Mesodermal cell (in vitro differentiated cells): Measurements from ENCODE around the gene CD58.

ENCODE experiments used
- H3K27ac ChIP-seq: 2 replicates; pipeline ENCODE4 v1.7.0; 2013; ENCODE audit warnings: mild to moderate bottlenecking, low read depth, low read length, moderate library complexity; ENCODE audit not compliant: severe bottlenecking
- H3K36me3 ChIP-seq: 2 replicates; pipeline ENCODE4 v1.7.1; 2013; ENCODE audit warnings: mild to moderate bottlenecking, low read length, moderate library complexity; ENCODE audit not compliant: control insufficient read depth, insufficient read depth
- H3K4me1 ChIP-seq: one replicate; pipeline ENCODE4 v1.7.1; 2013; ENCODE audit warnings: mild to moderate bottlenecking, low read length; ENCODE audit not compliant: insufficient read depth, control insufficient read depth, poor library complexity, severe bottlenecking
- H3K4me3 ChIP-seq: 2 replicates; pipeline ENCODE4 v1.7.0; 2013; ENCODE audit warnings: low read length, control low read depth, mild to moderate bottlenecking; ENCODE audit not compliant: insufficient read depth, poor library complexity, severe bottlenecking; ENCODE audit errors: extremely low read depth
- H3K9me3 ChIP-seq: 2 replicates; pipeline ENCODE4 v1.7.1; 2013; ENCODE audit warnings: mild to moderate bottlenecking, low read length, moderate library complexity; ENCODE audit not compliant: control insufficient read depth
- WGBS, 2 experiments: methylation state at CpG; one replicate each; pipeline ENCODE4 v1.1.5; 2013; ENCODE audit warnings: missing lambda C conversion rate in 2 of 2; ENCODE audit not compliant: insufficient coverage in 2 of 2; 5-methylcytosine and 5-hydroxymethylcytosine counted together

The CD58 gene

GRCh38 chr1:116537040-116537831, 33.6 kb downstream of the CD58 start:
- H3K4me3 ChIP-seq = no peak overlapping the region
- no peaks in the 10 kb centered on the region for H3K9me3 ChIP-seq
- H3K27ac ChIP-seq = no peak overlapping the region
- H3K4me1 ChIP-seq = no peaks in the 10 kb centered on the region
- H3K36me3 ChIP-seq = peaks cover 63% of the 10 kb centered on the region
- 86 to 89% methylated on average over 1 of the region's 3 CpGs for WGBS, 2 experiments

- WGBS, 2 experiments = 86 to 95% methylated on average over 40 to 42 of the region's 45 CpGs
- H3K9me3 ChIP-seq = no peaks in the 10 kb centered on the region
- H3K36me3 ChIP-seq = peaks cover 47% of the 10 kb centered on the region
- no peak overlapping the region for H3K4me3 ChIP-seq
- H3K27ac ChIP-seq = no peak overlapping the region
- H3K4me1 ChIP-seq = no peaks in the 10 kb centered on the region
Measured at GRCh38 chr1:116534014-116534739, 36.6 kb downstream of the CD58 start.

GRCh38 chr1:116533429-116533820, 37.4 kb downstream of the CD58 start:
- H3K9me3 ChIP-seq = no peaks in the 10 kb centered on the region
- no peak overlapping the region for H3K4me3 ChIP-seq
- peaks cover 43% of the 10 kb centered on the region for H3K36me3 ChIP-seq
- no peak overlapping the region for H3K27ac ChIP-seq
- WGBS, 2 experiments = 82 to 100% methylated on average over 3 of the region's 3 CpGs
- H3K4me1 ChIP-seq = no peaks in the 10 kb centered on the region

- WGBS, 2 experiments = 96% methylated on average over 19 to 23 of the region's 23 CpGs
- Histone ChIP-seq H3K9me3 (no peaks in the 10 kb centered on the region), H3K4me3 (no peak overlapping the region), H3K4me1 (no peaks in the 10 kb centered on the region), H3K36me3 (peaks cover 43% of the 10 kb centered on the region), H3K27ac (no peak overlapping the region)
Measured at GRCh38 chr1:116532671-116533428, 38.0 kb downstream of the CD58 start.

- 91% methylated on average over 10 to 13 of the region's 13 CpGs for WGBS, 2 experiments
Measured at GRCh38 chr1:116531917-116532316, 38.9 kb downstream of the CD58 start.

GRCh38 chr1:116529681-116530080, 41.1 kb downstream of the CD58 start:
- Histone ChIP-seq H3K27ac (no peak overlapping the region), H3K4me1 (no peaks in the 10 kb centered on the region), H3K36me3 (peaks cover 21% of the 10 kb centered on the region), H3K4me3 (no peak overlapping the region), H3K9me3 (no peaks in the 10 kb centered on the region)
- 60% methylated on average over 1 of the region's 3 CpGs; no CpG with 5 or more reads in 1 of the 2 experiments for WGBS, 2 experiments

More at GRCh38 chr1:116531917-116532316, 38.9 kb downstream of the CD58 start:
- Histone ChIP-seq H3K36me3 (peaks cover 37% of the 10 kb centered on the region), H3K4me3 (no peak overlapping the region), H3K4me1 (no peaks in the 10 kb centered on the region), H3K27ac (no peak overlapping the region), H3K9me3 (no peaks in the 10 kb centered on the region)

GRCh38 chr1:116529199-116529631, 41.6 kb downstream of the CD58 start:
- H3K36me3 ChIP-seq = peaks cover 16% of the 10 kb centered on the region
- 100% methylated on average over 1 of the region's 3 CpGs for WGBS, 2 experiments
- no peaks in the 10 kb centered on the region for H3K4me1 ChIP-seq
- no peaks in the 10 kb centered on the region for H3K9me3 ChIP-seq
- H3K27ac ChIP-seq = no peak overlapping the region
- no peak overlapping the region for H3K4me3 ChIP-seq

GRCh38 chr1:116528329-116529083, 42.3 kb downstream of the CD58 start:
- Histone ChIP-seq H3K4me1 (no peaks in the 10 kb centered on the region), H3K4me3 (no peak overlapping the region)
- no CpG with 5 or more reads among the region's 1 CpG for WGBS, 2 experiments

GRCh38 chr1:116525440-116525839, 45.4 kb downstream of the CD58 start:
- Histone ChIP-seq H3K27ac (no peak overlapping the region), H3K4me1 (no peaks in the 10 kb centered on the region), H3K4me3 (no peak overlapping the region), H3K9me3 (no peaks in the 10 kb centered on the region), H3K36me3 (peaks cover 2% of the 10 kb centered on the region)
- WGBS, 2 experiments = 80 to 100% methylated on average over 1 of the region's 2 CpGs

More at GRCh38 chr1:116528329-116529083, 42.3 kb downstream of the CD58 start:
- H3K27ac ChIP-seq = no peak overlapping the region
- H3K36me3 ChIP-seq = peaks cover 9% of the 10 kb centered on the region
- H3K9me3 ChIP-seq = no peaks in the 10 kb centered on the region

- WGBS, 2 experiments = 100% methylated on average over 1 of the region's 3 CpGs; no CpG with 5 or more reads in 1 of the 2 experiments
- Histone ChIP-seq H3K4me3 (no peak overlapping the region), H3K36me3 (no peaks in the 10 kb centered on the region), H3K4me1 (no peaks in the 10 kb centered on the region), H3K9me3 (no peaks in the 10 kb centered on the region), H3K27ac (no peak overlapping the region)
Measured at GRCh38 chr1:116521186-116521585, 49.6 kb downstream of the CD58 start.
